ACC112 (cell line): Measurements from ENCODE around the gene GMFB.

Source experiments
- H2AFZ ChIP-seq: fragments of 200-600 bp; sonication (generic); one replicate; pipeline ENCODE4 v1.6.0; 2017; ENCODE audit warnings: antibody characterized with exemption, low read length; ENCODE audit not compliant: unreplicated experiment
- H3K27ac ChIP-seq: fragments of 200-600 bp; sonication (generic); 2 replicates; pipeline ENCODE4 v1.5.1; 2014; ENCODE audit warnings: low read depth, mild to moderate bottlenecking, antibody characterized with exemption, low read length, moderate library complexity
- H3K27me3 ChIP-seq: fragments of 200-600 bp; sonication (generic); 2 replicates; pipeline ENCODE4 v1.6.1; 2014; ENCODE audit warnings: mild to moderate bottlenecking, antibody characterized with exemption, low read length, moderate library complexity, mixed read lengths; ENCODE audit not compliant: insufficient read depth
- H3K36me3 ChIP-seq: fragments of 200-600 bp; sonication (generic); 2 replicates; pipeline ENCODE4 v1.6.1; 2016; ENCODE audit warnings: mild to moderate bottlenecking, antibody characterized with exemption, low read length, moderate library complexity, mixed read lengths; ENCODE audit not compliant: insufficient read depth
- H3K4me1 ChIP-seq: fragments of 200-600 bp; sonication (generic); one replicate; pipeline ENCODE4 v1.6.1; 2016; ENCODE audit warnings: low read length, mixed read lengths; ENCODE audit not compliant: insufficient read depth, unreplicated experiment, control insufficient read depth
- H3K4me3 ChIP-seq: fragments of 200-600 bp; sonication (generic); 2 replicates; pipeline ENCODE4 v1.5.1; 2014; ENCODE audit warnings: mild to moderate bottlenecking, low read depth, low read length
- H3K79me2 ChIP-seq: fragments of 200-600 bp; sonication (generic); one replicate; pipeline ENCODE4 v1.6.0; 2016; ENCODE audit warnings: low read length; ENCODE audit not compliant: control insufficient read depth, unreplicated experiment, insufficient read depth

The GMFB gene

DNA sequence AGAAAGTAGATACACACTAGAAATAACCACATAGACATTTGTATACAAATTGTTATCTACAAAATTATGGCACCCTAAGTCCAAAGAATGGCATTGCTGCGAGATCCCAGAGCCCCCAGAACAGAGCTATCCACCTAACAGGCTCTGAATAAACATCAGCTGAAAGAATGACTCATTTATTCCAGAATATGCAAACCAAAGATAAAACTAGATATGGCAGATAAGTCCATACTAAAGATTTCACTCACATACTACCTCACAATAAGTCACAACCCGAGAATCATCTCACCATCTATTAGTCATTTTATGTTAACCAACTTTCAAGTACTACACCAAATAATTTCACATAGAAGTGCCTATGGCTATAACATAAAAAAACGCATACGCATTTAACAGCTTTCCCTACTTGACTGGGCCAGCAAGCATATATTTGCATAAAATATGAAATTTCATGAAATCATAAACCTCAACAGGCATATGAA lies 53.2 kb downstream of the GMFB start:
- peak overlapping the region; percentile 30 for H3K27ac ChIP-seq
- no peaks in the 10 kb centered on the region for H3K27me3 ChIP-seq
- H3K36me3 ChIP-seq = peaks cover 3% of the 10 kb centered on the region
- H2AFZ ChIP-seq = no peak overlapping the region
- H3K79me2 ChIP-seq = peaks cover 93% of the 10 kb centered on the region
- H3K4me1 ChIP-seq = peaks cover 35% of the 10 kb centered on the region
- peak overlapping the region; percentile 8 for H3K4me3 ChIP-seq

DNA sequence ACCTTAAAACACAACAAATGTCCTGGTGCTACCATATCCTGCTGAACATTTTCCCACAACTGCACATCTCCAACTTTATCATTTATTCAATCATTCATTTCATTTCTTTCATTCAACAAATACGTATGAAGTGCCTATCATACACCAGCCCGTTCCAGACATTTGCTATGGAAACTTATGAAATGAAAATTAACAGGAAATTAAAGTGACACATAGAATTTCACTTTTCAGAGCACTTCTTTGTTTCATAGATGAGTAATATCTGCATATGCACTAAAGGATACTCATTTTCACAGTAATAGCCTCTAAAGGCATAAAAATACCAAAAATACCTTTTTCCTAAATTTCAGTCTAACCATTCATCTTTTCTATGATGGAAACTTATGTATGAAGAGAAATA lies 60.3 kb downstream of the GMFB start:
- Histone ChIP-seq H2AFZ (no peak overlapping the region), H3K27ac (no peak overlapping the region), H3K4me3 (no peak overlapping the region), H3K79me2 (peaks cover 39% of the 10 kb centered on the region), H3K4me1 (no peaks in the 10 kb centered on the region), H3K36me3 (peaks cover 46% of the 10 kb centered on the region), H3K27me3 (no peaks in the 10 kb centered on the region)

DNA sequence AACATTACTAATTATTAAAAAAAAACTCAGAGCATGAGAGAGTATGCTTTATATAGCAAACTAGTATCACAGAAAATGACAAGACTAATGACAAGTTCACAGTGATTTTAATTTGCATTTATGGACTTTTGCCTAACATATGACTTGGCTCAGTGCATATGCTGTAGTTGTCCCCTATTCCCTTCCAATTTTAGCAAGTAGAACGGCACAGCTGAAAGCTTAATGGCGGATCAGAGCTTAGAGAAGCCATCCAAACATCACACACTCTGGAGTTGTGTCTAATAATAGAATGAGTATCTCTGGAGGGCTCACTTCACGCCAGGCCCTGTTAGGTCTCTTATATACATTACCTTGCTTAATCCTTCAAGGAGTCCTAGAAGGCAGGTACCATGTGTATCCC lies 60.9 kb downstream of the GMFB start:
- Histone ChIP-seq H3K4me1 (no peaks in the 10 kb centered on the region), H3K79me2 (peaks cover 32% of the 10 kb centered on the region), H3K4me3 (no peak overlapping the region), H2AFZ (no peak overlapping the region), H3K36me3 (peaks cover 46% of the 10 kb centered on the region), H3K27ac (no peak overlapping the region), H3K27me3 (no peaks in the 10 kb centered on the region)

- no peak overlapping the region for H3K27ac ChIP-seq
- peaks cover 1% of the 10 kb centered on the region for H3K4me1 ChIP-seq
- H3K4me3 ChIP-seq = no peak overlapping the region
- H3K79me2 ChIP-seq = peaks cover 15% of the 10 kb centered on the region
- no peaks in the 10 kb centered on the region for H3K27me3 ChIP-seq
- no peak overlapping the region for H2AFZ ChIP-seq
- H3K36me3 ChIP-seq = peaks cover 43% of the 10 kb centered on the region
Measured at GRCh38 chr14:54425537-54426274, 63.1 kb downstream of the GMFB start.

GRCh38 chr14:54425068-54425467 lies 63.7 kb downstream of the GMFB start:
- H3K27me3 ChIP-seq = no peaks in the 10 kb centered on the region
- no peak overlapping the region for H3K4me3 ChIP-seq
- no peak overlapping the region for H2AFZ ChIP-seq
- peaks cover 8% of the 10 kb centered on the region for H3K4me1 ChIP-seq
- H3K36me3 ChIP-seq = peaks cover 40% of the 10 kb centered on the region
- H3K27ac ChIP-seq = peak overlapping the region; percentile 1; the same call in 1 of the 2 replicates
- H3K79me2 ChIP-seq = peaks cover 10% of the 10 kb centered on the region
